HG03521 (cell line): ENCODE measurements around the gene THBS2.
"Not testable (repeated sequence)": the region's sequence is repeated elsewhere in the genome, so short reads cannot be mapped to it uniquely, and the experiment has no call there.

ENCODE experiments used
- ATAC-seq: cut with Tn5 transposase; IDR thresholded peaks from one replicate; pipeline ENCODE4 v1.9.1; 2021; ENCODE audit warnings: mild to moderate bottlenecking, moderate library complexity; ENCODE audit not compliant: unreplicated experiment

Gene THBS2

DNA sequence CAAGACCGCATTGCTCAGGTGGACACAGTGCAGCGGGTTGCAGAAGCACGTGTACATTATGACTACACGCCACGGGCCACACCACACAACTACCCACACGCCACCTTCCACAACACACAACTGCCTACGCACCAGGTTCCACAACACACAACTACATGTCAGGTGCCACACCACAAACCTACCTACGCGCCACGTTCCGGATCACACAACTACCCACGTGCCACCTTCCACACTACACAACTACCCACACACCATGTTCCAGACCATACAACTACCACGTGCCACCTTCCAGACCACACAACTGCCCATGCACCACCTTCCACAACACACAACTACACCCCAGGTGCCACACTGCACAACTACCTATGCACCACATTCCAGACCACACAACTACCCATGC is 20.5 kb downstream of the THBS2 start:
- no peak for ATAC-seq

- ATAC-seq = no peak
Measured at GRCh38 chr6:169232507-169232931, 21.1 kb downstream of the THBS2 start.

- no peak for ATAC-seq
Measured at GRCh38 chr6:169231790-169232506, 21.7 kb downstream of the THBS2 start.

- ATAC-seq = no peak
Measured at GRCh38 chr6:169230946-169231789, 22.5 kb downstream of the THBS2 start.

GRCh38 chr6:169230322-169230665 is 23.4 kb downstream of the THBS2 start:
- no peak for ATAC-seq

- ATAC-seq = no peak
Measured at GRCh38 chr6:169229615-169230321, 23.9 kb downstream of the THBS2 start.

DNA sequence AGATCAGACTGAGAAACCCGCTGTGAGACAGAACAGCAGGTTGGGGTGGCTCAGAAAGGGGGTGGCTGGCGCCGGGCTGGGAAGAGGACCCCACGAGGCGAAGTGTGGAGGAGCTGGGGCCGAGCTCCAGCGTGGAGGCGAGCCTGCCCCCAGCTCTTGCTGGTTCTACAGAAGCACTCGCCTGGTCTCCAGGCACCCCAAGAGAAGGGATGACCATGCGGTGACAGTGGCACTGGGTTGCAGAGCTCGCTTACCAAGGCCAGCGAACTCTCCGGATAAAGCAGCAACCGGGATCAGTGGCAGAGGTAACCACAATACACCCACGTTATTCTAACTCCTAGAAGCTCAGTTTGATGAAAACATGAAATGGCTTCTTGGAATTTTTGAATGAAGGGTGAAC is 26.5 kb downstream of the THBS2 start:
- ATAC-seq = no peak

DNA sequence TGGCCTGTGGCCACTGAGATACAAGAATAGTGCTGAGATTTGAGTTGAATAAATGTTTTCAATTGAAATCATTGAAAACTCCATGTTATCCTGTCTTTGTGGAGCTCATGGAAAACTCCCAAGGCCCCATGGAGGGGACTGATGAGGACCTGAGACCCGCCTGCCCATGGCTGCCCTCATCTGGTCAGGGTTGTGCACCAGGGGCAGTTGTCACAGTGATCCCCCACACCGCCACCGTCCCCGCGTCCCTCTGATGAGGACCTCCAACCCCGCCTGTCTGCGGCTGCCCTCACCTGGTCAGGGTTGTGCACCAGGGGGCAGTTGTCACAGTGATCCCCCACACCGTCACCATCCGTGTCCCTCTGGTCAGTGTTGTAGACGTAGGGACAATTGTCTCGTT is 27.8 kb downstream of the THBS2 start:
- no peak for ATAC-seq

DNA sequence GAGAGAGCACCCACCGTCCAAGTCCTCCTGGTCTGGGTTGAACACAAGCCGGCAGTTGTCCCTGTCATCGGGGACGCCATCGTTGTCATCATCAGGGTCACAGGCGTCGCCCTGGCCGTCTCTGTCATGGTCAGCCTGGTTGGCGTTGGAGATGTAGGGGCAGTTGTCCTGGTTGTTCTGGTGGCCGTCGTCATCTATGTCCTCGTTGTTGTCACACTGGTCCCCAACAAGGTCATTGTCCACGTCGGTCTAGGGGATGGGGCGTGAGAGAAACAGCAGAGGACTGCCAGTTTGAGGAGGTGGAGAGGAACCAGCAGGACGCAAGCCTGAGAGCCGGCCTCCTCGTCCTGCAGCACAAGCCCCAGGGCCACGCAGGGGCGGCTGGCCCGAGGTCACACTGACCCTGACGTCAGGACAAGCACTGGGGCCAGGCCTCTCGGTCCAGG is 28.5 kb downstream of the THBS2 start:
- no peak for ATAC-seq

DNA sequence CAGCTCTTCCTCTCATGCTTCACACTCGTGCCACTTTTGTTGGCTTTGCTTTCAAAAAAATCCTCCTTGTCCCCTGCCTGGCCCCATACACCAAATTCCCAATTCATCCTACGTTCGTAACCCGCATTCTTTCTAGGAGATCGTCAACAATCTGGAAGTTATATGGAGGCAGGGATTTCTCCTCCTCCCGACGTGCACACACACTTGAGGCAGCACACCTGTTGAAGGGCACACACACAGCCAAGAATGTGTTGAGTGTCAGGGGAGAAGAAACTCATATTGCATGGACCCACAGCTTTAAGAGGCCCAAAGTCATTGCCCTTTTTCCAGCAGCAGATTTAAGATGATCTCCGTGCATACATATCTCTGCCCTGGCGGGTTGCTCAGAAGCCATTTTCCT is 28.9 kb downstream of the THBS2 start:
- ATAC-seq = no peak

GRCh38 chr6:169224185-169224695 is 29.4 kb downstream of the THBS2 start:
- ATAC-seq = no peak

- no peak for ATAC-seq
Measured at GRCh38 chr6:169223006-169223405, 30.6 kb downstream of the THBS2 start.

- no peak for ATAC-seq
Measured at GRCh38 chr6:169222126-169222525, 31.5 kb downstream of the THBS2 start.

GRCh38 chr6:169221264-169221663 is 32.4 kb downstream of the THBS2 start:
- no peak for ATAC-seq

- no peak for ATAC-seq
Measured at GRCh38 chr6:169220068-169220964, 33.3 kb downstream of the THBS2 start.

DNA sequence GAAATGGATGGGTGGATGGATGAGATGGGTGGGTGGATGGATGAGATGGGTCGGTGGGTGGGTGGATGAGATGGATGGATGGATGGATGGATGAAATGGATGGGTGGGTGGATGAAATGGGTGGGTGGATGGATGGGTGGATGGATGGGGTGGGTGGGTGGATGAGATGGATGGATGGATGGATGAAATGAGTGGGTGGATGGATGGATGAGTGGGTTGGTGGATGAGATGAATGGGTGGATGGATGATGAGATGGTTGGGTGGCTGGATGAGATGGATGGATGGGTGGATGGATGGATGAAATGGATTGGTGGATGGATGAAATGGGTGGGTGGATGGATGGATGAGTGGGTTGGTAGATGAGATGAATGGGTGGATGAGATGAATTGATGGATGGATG is 35.7 kb downstream of the THBS2 start:
- ATAC-seq = no peak

- ATAC-seq = no peak
Measured at GRCh38 chr6:169216830-169217229, 36.8 kb downstream of the THBS2 start.

DNA sequence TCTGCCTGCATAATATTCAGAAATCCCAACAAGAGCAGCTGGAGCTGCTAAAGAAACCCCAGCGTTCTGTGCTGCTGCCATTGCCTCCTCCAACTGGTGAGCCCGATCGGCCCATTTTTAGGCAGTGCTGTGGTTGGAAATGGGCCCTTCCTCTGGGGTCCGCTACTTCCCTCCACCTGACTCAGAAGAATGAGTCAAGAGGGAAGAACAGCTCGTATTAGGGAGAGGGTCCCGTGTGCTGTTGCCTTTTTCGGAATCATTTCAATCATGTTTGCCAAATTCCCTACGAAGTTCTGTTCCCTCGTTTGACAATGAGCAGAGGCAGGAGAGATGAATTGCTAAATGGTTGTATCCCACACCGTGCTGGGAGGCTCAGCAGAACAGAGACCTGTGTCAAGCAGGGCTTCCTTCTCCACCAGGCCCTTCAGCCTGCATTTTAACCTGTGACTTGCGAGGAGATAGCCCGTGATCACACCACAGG is 38.4 kb downstream of the THBS2 start:
- no peak for ATAC-seq

DNA sequence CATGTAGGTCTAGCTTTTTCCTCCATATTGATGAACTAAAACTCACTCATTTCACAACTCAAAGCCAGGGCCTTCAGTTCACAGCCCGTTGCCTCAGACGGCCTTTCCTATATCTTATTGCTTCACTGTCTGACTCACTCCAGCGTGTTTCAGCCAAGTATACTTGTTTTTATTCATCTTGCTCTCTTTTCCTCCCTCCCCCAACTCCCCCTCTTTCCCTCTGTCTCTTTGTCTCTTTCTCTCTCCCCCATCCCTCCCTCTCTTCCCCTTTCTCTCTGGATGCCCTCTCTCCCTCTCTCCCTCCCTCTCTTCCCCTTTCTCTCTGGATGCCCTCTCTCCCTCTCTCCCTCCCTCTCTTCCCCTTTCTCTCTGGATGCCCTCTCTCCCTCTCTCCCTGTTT is 38.9 kb downstream of the THBS2 start:
- not testable (repeated sequence) for ATAC-seq

GRCh38 chr6:169213814-169214520 is 39.7 kb downstream of the THBS2 start:
- no peak for ATAC-seq
